HepG2 (cell line): ENCODE data around the gene DBNDD2.

Experiments used
- HOXA7 ChIP-seq: sonication (generic); formaldehyde crosslinking; IDR thresholded peaks from 2 replicates; pipeline ENCODE4 v1.8.1; 2022; ENCODE audit warnings: mild to moderate bottlenecking, missing genetic modification reagents, moderate library complexity
- ZNF12 ChIP-seq: sonication (generic); formaldehyde crosslinking; IDR thresholded peaks from 2 replicates; pipeline ENCODE4 v1.5.0; 2020; ENCODE audit warnings: missing genetic modification reagents
- TF ChIP-seq, protein P1 (sequence below): sonication (generic); formaldehyde crosslinking; IDR thresholded peaks from 2 replicates; pipeline ENCODE4 v1.4.0; 2020; ENCODE audit warnings: missing genetic modification reagents

DNA sequence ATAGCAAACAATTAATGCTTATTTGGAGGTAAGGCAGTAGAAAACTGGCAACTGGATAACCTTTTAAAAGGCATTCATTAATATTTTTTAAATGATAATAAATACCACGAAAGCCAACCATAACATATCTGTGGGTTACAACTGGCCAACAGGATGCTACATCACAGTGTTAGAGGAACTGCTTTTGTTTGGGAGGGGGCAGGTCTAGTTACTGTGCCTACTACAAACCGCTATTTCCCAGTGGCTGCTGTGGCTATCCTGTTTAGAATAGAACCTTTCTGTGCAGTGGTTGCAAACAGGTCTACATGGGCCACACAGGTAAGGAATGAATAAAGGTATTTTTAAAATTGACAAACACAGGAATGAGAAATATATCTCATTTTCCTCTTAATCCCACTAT lies 8.8 kb downstream of the DBNDD2 start:
- TF ChIP-seq, protein P1, sequence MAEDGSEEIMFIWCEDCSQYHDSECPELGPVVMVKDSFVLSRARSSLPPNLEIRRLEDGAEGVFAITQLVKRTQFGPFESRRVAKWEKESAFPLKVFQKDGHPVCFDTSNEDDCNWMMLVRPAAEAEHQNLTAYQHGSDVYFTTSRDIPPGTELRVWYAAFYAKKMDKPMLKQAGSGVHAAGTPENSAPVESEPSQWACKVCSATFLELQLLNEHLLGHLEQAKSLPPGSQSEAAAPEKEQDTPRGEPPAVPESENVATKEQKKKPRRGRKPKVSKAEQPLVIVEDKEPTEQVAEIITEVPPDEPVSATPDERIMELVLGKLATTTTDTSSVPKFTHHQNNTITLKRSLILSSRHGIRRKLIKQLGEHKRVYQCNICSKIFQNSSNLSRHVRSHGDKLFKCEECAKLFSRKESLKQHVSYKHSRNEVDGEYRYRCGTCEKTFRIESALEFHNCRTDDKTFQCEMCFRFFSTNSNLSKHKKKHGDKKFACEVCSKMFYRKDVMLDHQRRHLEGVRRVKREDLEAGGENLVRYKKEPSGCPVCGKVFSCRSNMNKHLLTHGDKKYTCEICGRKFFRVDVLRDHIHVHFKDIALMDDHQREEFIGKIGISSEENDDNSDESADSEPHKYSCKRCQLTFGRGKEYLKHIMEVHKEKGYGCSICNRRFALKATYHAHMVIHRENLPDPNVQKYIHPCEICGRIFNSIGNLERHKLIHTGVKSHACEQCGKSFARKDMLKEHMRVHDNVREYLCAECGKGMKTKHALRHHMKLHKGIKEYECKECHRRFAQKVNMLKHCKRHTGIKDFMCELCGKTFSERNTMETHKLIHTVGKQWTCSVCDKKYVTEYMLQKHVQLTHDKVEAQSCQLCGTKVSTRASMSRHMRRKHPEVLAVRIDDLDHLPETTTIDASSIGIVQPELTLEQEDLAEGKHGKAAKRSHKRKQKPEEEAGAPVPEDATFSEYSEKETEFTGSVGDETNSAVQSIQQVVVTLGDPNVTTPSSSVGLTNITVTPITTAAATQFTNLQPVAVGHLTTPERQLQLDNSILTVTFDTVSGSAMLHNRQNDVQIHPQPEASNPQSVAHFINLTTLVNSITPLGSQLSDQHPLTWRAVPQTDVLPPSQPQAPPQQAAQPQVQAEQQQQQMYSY (CRISPR knock-in tag): no peak
- TF ChIP-seq ZNF12: no peak
- no peak for TF ChIP-seq HOXA7 (CRISPR knock-in tag)
